ENCODE results near the gene ZNF593. TPM values are rescaled to one million over a fixed set of nuclear protein-coding genes. Genes with fewer than 3 reads are reported as not detected.
A peak's percentile ranks its signal among the peaks of the same experiment; 100 is the strongest.

The ZNF593 gene
- total and polyA plus RNA-seq, 2 donors (not counting 1 experiment from before 2014, with no cell fraction given): 10.7 to 60.0 TPM

GRCh38 chr1:26127235-26128163 is 42.2 kb upstream of the ZNF593 start:
- TF ChIP-seq CTCF (IDR thresholded peaks at IDR 0.05): no peak
- TF ChIP-seq EZH2 (IDR thresholded peaks at IDR 0.05; ENCODE audit: borderline replicate concordance, insufficient read depth, low read depth, low read length, poor library complexity, severe bottlenecking): no peak
- intact Hi-C loops (cut with micrococcal nuclease): no loop called here
- Histone ChIP-seq H3K9me3 (ENCODE audit: control extremely low read depth in 1 of 3, control insufficient read depth in 2 of 3, insufficient read depth in 1 of 3, low read length in 2 of 3) (no peaks in the 10 kb centered on the region), H3K36me3 (replicated peaks in 1 of 2; ENCODE audit: control extremely low read depth in 1 of 2, control insufficient read depth in 1 of 2, extremely low read depth in 1 of 2, insufficient read depth in 2 of 2, low read length in 1 of 2) (peaks cover 0 to 8% of the 10 kb centered on the region in 2 experiments), H3K9ac (ENCODE audit: low read length) (no peak overlapping the region), H3K27ac (ENCODE audit: low read length in 2 of 2) (no peak overlapping the region), H4K20me1 (ENCODE audit: control insufficient read depth, insufficient read depth, low read length, poor library complexity, severe bottlenecking) (no peaks in the 10 kb centered on the region), H3K4me3 (ENCODE audit: control extremely low read depth in 1 of 5, extremely low read depth in 1 of 5, insufficient read depth in 1 of 5, low read depth in 2 of 5, low read length in 4 of 5) (no peak overlapping the region), H3K27me3 (replicated peaks in 1 of 4; ENCODE audit: control extremely low read depth in 1 of 4, control insufficient read depth in 3 of 4, insufficient read depth in 4 of 4, low read length in 3 of 4) (peaks cover 0 to 11% (median 3%) of the 10 kb centered on the region in 4 experiments), H2AFZ (ENCODE audit: insufficient read depth, low read depth, low read length, poor library complexity, severe bottlenecking) (no peak overlapping the region), H3K79me2 (ENCODE audit: control insufficient read depth, insufficient read depth, low read length) (no peaks in the 10 kb centered on the region), H3K4me2 (replicated peaks; ENCODE audit: low read depth, low read length, poor library complexity, severe bottlenecking) (peak overlapping the region; percentile 29), H3K4me1 (ENCODE audit: control insufficient read depth in 2 of 2, insufficient read depth in 2 of 2, low read length in 2 of 2) (peaks cover 18 to 21% of the 10 kb centered on the region in 2 donors)
- H3K4me3 Mint-ChIP-seq: no peak overlapping the region
- peaks cover 21% of the 10 kb centered on the region for H3K4me1 Mint-ChIP-seq
- no peak for DNase-seq
- no peak for ATAC-seq (ENCODE audit: low read depth)
- WGBS (ENCODE audit: insufficient coverage): 44% methylated on average over 8 of the region's 13 CpGs
- H3K27me3 Mint-ChIP-seq: peaks cover 9% of the 10 kb centered on the region
- ChIA-PET CTCF (interaction anchor here (1.0 to 2.4 kb wide), 6 partner anchors 11 to 36 kb away, joined by 3 to 17 read pairs (median 4); no protein-coding TSS in a partner anchor), POLR2A (interaction anchor here (1.1 kb wide), 1 partner anchor 14 kb away, joined by 3 read pairs; no protein-coding TSS in a partner anchor)
- H3K9me3 Mint-ChIP-seq (ENCODE audit: insufficient read depth): no peaks in the 10 kb centered on the region
- H3K27ac Mint-ChIP-seq: no peak overlapping the region

- Histone ChIP-seq H3K4me2 (replicated peaks; ENCODE audit: low read depth, low read length, poor library complexity, severe bottlenecking) (no peak overlapping the region), H3K4me3 (ENCODE audit: control extremely low read depth in 1 of 5, extremely low read depth in 1 of 5, insufficient read depth in 1 of 5, low read depth in 2 of 5, low read length in 4 of 5) (no peak overlapping the region), H3K36me3 (replicated peaks in 1 of 2; ENCODE audit: control extremely low read depth in 1 of 2, control insufficient read depth in 1 of 2, extremely low read depth in 1 of 2, insufficient read depth in 2 of 2, low read length in 1 of 2) (no peaks in the 10 kb centered on the region), H4K20me1 (ENCODE audit: control insufficient read depth, insufficient read depth, low read length, poor library complexity, severe bottlenecking) (no peaks in the 10 kb centered on the region), H3K79me2 (ENCODE audit: control insufficient read depth, insufficient read depth, low read length) (no peaks in the 10 kb centered on the region), H3K27ac (ENCODE audit: low read length in 2 of 2) (no peak overlapping the region), H3K4me1 (ENCODE audit: control insufficient read depth in 2 of 2, insufficient read depth in 2 of 2, low read length in 2 of 2) (peaks cover 18 to 21% of the 10 kb centered on the region in 2 donors), H3K27me3 (replicated peaks in 1 of 4; ENCODE audit: control extremely low read depth in 1 of 4, control insufficient read depth in 3 of 4, insufficient read depth in 4 of 4, low read length in 3 of 4) (peaks cover 0 to 11% (median 3%) of the 10 kb centered on the region in 4 experiments), H2AFZ (ENCODE audit: insufficient read depth, low read depth, low read length, poor library complexity, severe bottlenecking) (no peak overlapping the region), H3K9ac (ENCODE audit: low read length) (no peak overlapping the region), H3K9me3 (ENCODE audit: control extremely low read depth in 1 of 3, control insufficient read depth in 2 of 3, insufficient read depth in 1 of 3, low read length in 2 of 3) (peaks cover 0 to 4% (median 0%) of the 10 kb centered on the region in 3 donors)
- Mint-ChIP-seq H3K27me3 (peaks cover 9% of the 10 kb centered on the region), H3K27ac (no peak overlapping the region), H3K9me3 (ENCODE audit: insufficient read depth) (no peaks in the 10 kb centered on the region), H3K4me1 (peaks cover 21% of the 10 kb centered on the region), H3K4me3 (no peak overlapping the region)
- ATAC-seq (ENCODE audit: low read depth) (no peak), DNase-seq (no peak)
- intact Hi-C loops (cut with micrococcal nuclease): no loop called here
- no peak for TF ChIP-seq EZH2 (IDR thresholded peaks at IDR 0.05; ENCODE audit: borderline replicate concordance, insufficient read depth, low read depth, low read length, poor library complexity, severe bottlenecking)
- TF ChIP-seq CTCF (IDR thresholded peaks at IDR 0.05): no peak
- WGBS (ENCODE audit: insufficient coverage): 90% methylated on average over 2 of the region's 4 CpGs
- CTCF ChIA-PET: interaction anchor here (0.7 to 2.5 kb wide), 4 partner anchors 9 to 287 kb away, joined by 3 to 17 read pairs (median 4); no protein-coding TSS in a partner anchor
- POLR2A ChIA-PET: interaction anchor here (0.7 kb wide), 1 partner anchor 8 kb away, joined by 4 read pairs; no protein-coding TSS in a partner anchor
Measured at GRCh38 chr1:26129778-26130177, 39.9 kb upstream of the ZNF593 start.
